HL-60 (cell line): ENCODE measurements around the gene GRPEL2.

Source experiments
- GABPA ChIP-seq: IDR thresholded peaks from 2 replicates; pipeline ENCODE4 v1.6.1; 2012; ENCODE audit warnings: low read depth
- POLR2AphosphoS5 ChIP-seq: IDR thresholded peaks from 2 replicates; pipeline ENCODE4 v1.6.1; 2012; ENCODE audit warnings: low read depth
- TF ChIP-seq, protein P1 (sequence below): IDR thresholded peaks from one replicate; pipeline ENCODE4 v1.5.1; 2011; ENCODE audit warnings: low read length, control low read depth, inconsistent platforms; ENCODE audit not compliant: insufficient read depth
- TF ChIP-seq, protein P2 (sequence below): IDR thresholded peaks from 2 replicates; pipeline ENCODE4 v1.6.1; 2012; ENCODE audit warnings: low read depth; ENCODE audit not compliant: insufficient replicate concordance

- TF ChIP-seq, protein P1, sequence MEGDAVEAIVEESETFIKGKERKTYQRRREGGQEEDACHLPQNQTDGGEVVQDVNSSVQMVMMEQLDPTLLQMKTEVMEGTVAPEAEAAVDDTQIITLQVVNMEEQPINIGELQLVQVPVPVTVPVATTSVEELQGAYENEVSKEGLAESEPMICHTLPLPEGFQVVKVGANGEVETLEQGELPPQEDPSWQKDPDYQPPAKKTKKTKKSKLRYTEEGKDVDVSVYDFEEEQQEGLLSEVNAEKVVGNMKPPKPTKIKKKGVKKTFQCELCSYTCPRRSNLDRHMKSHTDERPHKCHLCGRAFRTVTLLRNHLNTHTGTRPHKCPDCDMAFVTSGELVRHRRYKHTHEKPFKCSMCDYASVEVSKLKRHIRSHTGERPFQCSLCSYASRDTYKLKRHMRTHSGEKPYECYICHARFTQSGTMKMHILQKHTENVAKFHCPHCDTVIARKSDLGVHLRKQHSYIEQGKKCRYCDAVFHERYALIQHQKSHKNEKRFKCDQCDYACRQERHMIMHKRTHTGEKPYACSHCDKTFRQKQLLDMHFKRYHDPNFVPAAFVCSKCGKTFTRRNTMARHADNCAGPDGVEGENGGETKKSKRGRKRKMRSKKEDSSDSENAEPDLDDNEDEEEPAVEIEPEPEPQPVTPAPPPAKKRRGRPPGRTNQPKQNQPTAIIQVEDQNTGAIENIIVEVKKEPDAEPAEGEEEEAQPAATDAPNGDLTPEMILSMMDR = no peak
- no peak for TF ChIP-seq GABPA
- no peak for TF ChIP-seq POLR2AphosphoS5
- TF ChIP-seq, protein P2, sequence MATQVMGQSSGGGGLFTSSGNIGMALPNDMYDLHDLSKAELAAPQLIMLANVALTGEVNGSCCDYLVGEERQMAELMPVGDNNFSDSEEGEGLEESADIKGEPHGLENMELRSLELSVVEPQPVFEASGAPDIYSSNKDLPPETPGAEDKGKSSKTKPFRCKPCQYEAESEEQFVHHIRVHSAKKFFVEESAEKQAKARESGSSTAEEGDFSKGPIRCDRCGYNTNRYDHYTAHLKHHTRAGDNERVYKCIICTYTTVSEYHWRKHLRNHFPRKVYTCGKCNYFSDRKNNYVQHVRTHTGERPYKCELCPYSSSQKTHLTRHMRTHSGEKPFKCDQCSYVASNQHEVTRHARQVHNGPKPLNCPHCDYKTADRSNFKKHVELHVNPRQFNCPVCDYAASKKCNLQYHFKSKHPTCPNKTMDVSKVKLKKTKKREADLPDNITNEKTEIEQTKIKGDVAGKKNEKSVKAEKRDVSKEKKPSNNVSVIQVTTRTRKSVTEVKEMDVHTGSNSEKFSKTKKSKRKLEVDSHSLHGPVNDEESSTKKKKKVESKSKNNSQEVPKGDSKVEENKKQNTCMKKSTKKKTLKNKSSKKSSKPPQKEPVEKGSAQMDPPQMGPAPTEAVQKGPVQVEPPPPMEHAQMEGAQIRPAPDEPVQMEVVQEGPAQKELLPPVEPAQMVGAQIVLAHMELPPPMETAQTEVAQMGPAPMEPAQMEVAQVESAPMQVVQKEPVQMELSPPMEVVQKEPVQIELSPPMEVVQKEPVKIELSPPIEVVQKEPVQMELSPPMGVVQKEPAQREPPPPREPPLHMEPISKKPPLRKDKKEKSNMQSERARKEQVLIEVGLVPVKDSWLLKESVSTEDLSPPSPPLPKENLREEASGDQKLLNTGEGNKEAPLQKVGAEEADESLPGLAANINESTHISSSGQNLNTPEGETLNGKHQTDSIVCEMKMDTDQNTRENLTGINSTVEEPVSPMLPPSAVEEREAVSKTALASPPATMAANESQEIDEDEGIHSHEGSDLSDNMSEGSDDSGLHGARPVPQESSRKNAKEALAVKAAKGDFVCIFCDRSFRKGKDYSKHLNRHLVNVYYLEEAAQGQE = no peak
These were observed 1.1 kb upstream of the GRPEL2 start for GRCh38 chr5:149344151-149344550.
